ENCODE data around the gene PRRG2. TPM values are rescaled to one million over a fixed set of nuclear protein-coding genes. Genes with fewer than 3 reads are reported as not detected.
A peak's percentile ranks its signal among the peaks of the same experiment; 100 is the strongest.

The PRRG2 gene
- polyA plus RNA-seq, 1 donor (not counting 4 experiments of a cell fraction or from before 2014, with no cell fraction given) = 5.3 TPM

DNA sequence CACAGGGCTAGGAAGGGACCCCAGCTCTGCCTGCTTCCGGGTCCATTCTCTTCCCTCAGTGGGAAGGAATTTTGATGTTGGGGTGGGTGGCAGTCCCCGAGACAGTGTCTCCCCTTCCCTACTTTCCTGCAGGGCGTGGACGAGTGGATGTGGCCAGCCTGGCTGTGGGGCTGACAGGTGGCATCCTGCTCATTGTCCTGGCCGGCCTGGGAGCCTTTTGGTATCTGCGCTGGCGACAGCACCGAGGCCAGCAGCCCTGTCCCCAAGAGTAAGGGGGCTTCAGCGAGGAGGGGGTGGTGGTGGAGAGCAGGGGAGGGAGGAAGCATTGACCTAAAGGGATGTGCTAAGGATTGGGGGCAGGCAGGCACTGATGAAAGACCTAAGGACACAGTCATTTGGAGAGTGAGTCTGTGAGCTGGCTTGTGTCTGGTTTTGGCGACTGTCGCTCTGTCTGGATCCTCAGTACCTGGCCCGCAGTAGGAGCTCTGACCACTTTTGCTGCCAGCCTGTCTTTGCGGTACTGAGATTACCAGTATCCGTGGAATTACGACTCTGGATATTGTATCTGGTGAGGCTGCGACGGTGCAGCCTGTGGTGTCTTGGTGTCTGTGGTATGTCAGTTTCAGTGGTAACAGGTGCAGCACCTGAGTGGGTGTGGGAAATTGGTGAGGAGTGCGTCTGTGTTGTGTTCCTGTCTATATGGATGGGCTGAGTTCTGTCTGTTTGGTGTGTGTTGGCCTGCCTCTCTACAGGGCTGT, 7.4 kb downstream of the PRRG2 start:
- TF ChIP-seq CTCF (optimal IDR thresholded peaks at IDR 0.05 in 1 of 3, IDR thresholded peaks at IDR 0.05 in 1 of 3, conservative IDR thresholded peaks at IDR 0.05 in 1 of 3; ENCODE audit: extremely low read depth in 1 of 3, insufficient read depth in 2 of 3, low read length in 3 of 3) = no peak
- no peak for TF ChIP-seq EZH2 (IDR thresholded peaks at IDR 0.05; ENCODE audit: low read length)
- dilution Hi-C loops (cut with MboI; ENCODE audit: extremely low pct_ligation_motif_present, low sequenced_read_pairs) = no loop called here
- Histone ChIP-seq H3K36me3 (ENCODE audit: control insufficient read depth in 2 of 2, extremely low read depth in 1 of 2, insufficient read depth in 2 of 2, low read length in 2 of 2) (peaks cover under 1 to 1% of the 10 kb centered on the region in 2 experiments), H3K4me2 (ENCODE audit: control insufficient read depth, extremely low read depth, insufficient read depth, low read depth, low read length) (no peak overlapping the region), H3K27ac (ENCODE audit: control insufficient read depth, insufficient read depth, low read length) (no peak overlapping the region), H3K9me3 (ENCODE audit: control insufficient read depth, low read depth, low read length) (no peaks in the 10 kb centered on the region), H2AFZ (ENCODE audit: control insufficient read depth, low read length) (no peak overlapping the region), H3K4me3 (ENCODE audit: control insufficient read depth in 2 of 3, extremely low read depth in 1 of 3, insufficient read depth in 2 of 3, low read depth in 1 of 3, low read length in 3 of 3) (no peak overlapping the region), H4K20me1 (ENCODE audit: control insufficient read depth, extremely low read depth, insufficient read depth, low read length) (peaks cover 1% of the 10 kb centered on the region), H3K9me1 (ENCODE audit: control insufficient read depth, extremely low read depth, insufficient read depth, low read length) (no peaks in the 10 kb centered on the region), H3K9ac (ENCODE audit: control insufficient read depth, extremely low read depth, insufficient read depth, low read length) (no peak overlapping the region), H3K4me1 (ENCODE audit: control insufficient read depth, extremely low read depth, insufficient read depth, low read length) (peaks cover 12% of the 10 kb centered on the region), H3K27me3 (ENCODE audit: control insufficient read depth, extremely low read depth, insufficient read depth, low read length) (no peaks in the 10 kb centered on the region), H3K79me2 (ENCODE audit: control insufficient read depth, insufficient read depth, low read length) (peaks cover 6% of the 10 kb centered on the region)
- DNase-seq (ENCODE audit: low read depth, low spot score) = no peak
- FAIRE-seq = no peak

- Histone ChIP-seq H3K79me2 (ENCODE audit: control insufficient read depth, insufficient read depth, low read length) (peaks cover 11% of the 10 kb centered on the region), H3K4me3 (ENCODE audit: control insufficient read depth in 2 of 3, extremely low read depth in 1 of 3, insufficient read depth in 2 of 3, low read depth in 1 of 3, low read length in 3 of 3) (no peak overlapping the region), H2AFZ (ENCODE audit: control insufficient read depth, low read length) (no peak overlapping the region), H3K9me3 (ENCODE audit: control insufficient read depth, low read depth, low read length) (no peaks in the 10 kb centered on the region), H3K27me3 (ENCODE audit: control insufficient read depth, extremely low read depth, insufficient read depth, low read length) (no peaks in the 10 kb centered on the region), H3K4me2 (ENCODE audit: control insufficient read depth, extremely low read depth, insufficient read depth, low read depth, low read length) (peak overlapping the region; percentile 32), H3K4me1 (ENCODE audit: control insufficient read depth, extremely low read depth, insufficient read depth, low read length) (peaks cover 18% of the 10 kb centered on the region), H3K36me3 (ENCODE audit: control insufficient read depth in 2 of 2, extremely low read depth in 1 of 2, insufficient read depth in 2 of 2, low read length in 2 of 2) (peaks cover 3 to 7% of the 10 kb centered on the region in 2 experiments), H4K20me1 (ENCODE audit: control insufficient read depth, extremely low read depth, insufficient read depth, low read length) (peaks cover 2% of the 10 kb centered on the region), H3K9me1 (ENCODE audit: control insufficient read depth, extremely low read depth, insufficient read depth, low read length) (no peaks in the 10 kb centered on the region), H3K27ac (ENCODE audit: control insufficient read depth, insufficient read depth, low read length) (no peak overlapping the region), H3K9ac (ENCODE audit: control insufficient read depth, extremely low read depth, insufficient read depth, low read length) (no peak overlapping the region)
- TF ChIP-seq CTCF (optimal IDR thresholded peaks at IDR 0.05 in 1 of 3, IDR thresholded peaks at IDR 0.05 in 1 of 3, conservative IDR thresholded peaks at IDR 0.05 in 1 of 3; ENCODE audit: extremely low read depth in 1 of 3, insufficient read depth in 2 of 3, low read length in 3 of 3) = no peak
- TF ChIP-seq EZH2 (IDR thresholded peaks at IDR 0.05; ENCODE audit: low read length) = no peak
- FAIRE-seq (no peak), DNase-seq (ENCODE audit: low read depth, low spot score) (no peak)
- dilution Hi-C loops (cut with MboI; ENCODE audit: extremely low pct_ligation_motif_present, low sequenced_read_pairs) = no loop called here
These were observed 8.4 kb downstream of the PRRG2 start for GRCh38 chr19:49589502-49589905.

Data from keratinocyte (primary cell).